D721Med (cell line): ENCODE results near the gene PHACTR1.

ENCODE experiments used
- DNase-seq: peaks from one replicate; pipeline ENCODE4 v3.0.0; 2011; ENCODE audit warnings: low spot score; ENCODE audit not compliant: insufficient read length
- FAIRE-seq: peaks from 2 replicates; lab custom pipeline; 2011; peaks lifted over from hg19 to GRCh38; lab: Jason Lieb, UNC
- CTCF ChIP-seq: IDR thresholded peaks from 2 replicates; pipeline ENCODE4 v1.5.1; 2012; ENCODE audit warnings: mild to moderate bottlenecking, control low read depth; ENCODE audit not compliant: insufficient read depth; ENCODE audit errors: missing control alignments

The PHACTR1 gene

GRCh38 chr6:13097454-13097853, 380.9 kb downstream of the PHACTR1 start:
- DNase-seq (no peak), FAIRE-seq (no peak)
- TF ChIP-seq CTCF: no peak

GRCh38 chr6:13098006-13098405, 381.4 kb downstream of the PHACTR1 start:
- TF ChIP-seq CTCF: no peak
- FAIRE-seq: no peak
- DNase-seq: no peak

GRCh38 chr6:13098793-13099570, 382.4 kb downstream of the PHACTR1 start:
- DNase-seq: no peak
- no peak for TF ChIP-seq CTCF
- FAIRE-seq: no peak

- DNase-seq (no peak), FAIRE-seq (no peak)
- no peak for TF ChIP-seq CTCF
Observed at GRCh38 chr6:13099771-13100170, 383.2 kb downstream of the PHACTR1 start.

GRCh38 chr6:13101409-13101808, 384.8 kb downstream of the PHACTR1 start:
- FAIRE-seq: no peak
- no peak for TF ChIP-seq CTCF
- DNase-seq: no peak

- FAIRE-seq (no peak), DNase-seq (no peak)
- no peak for TF ChIP-seq CTCF
Observed at GRCh38 chr6:13101985-13102384, 385.4 kb downstream of the PHACTR1 start.

- no peak for DNase-seq
- no peak for TF ChIP-seq CTCF
- no peak for FAIRE-seq
Observed at GRCh38 chr6:13103169-13103568, 386.6 kb downstream of the PHACTR1 start.
